Adipose tissue (tissue), 3 donors: ENCODE results near the gene CAVIN2. TPM values are rescaled to one million over a fixed set of nuclear protein-coding genes. Genes with fewer than 3 reads are reported as not detected.

ENCODE experiments used
- H3K27ac ChIP-seq: one replicate; pipeline ENCODE4 v1.5.1; 2013; ENCODE audit warnings: low read depth, low read length
- WGBS, 3 donors: extraction: QIAGEN DNeasy Blood & Tissue Kit; methylation state at CpG; one replicate each; pipeline ENCODE4 v1.1.7; 2013; 5-methylcytosine and 5-hydroxymethylcytosine counted together
- polyA plus RNA-seq, 3 donors: library from polyadenylated mRNA; stranded (reverse); fragments of 200-250 nt; gene quantifications; one replicate each; pipeline ENCODE4 v1.2.3, GENCODE V29; 2013
- donor health status: healthy with polysubstance abuse.
- donor health status: Bipolar disorder and iron deficiency.
- donor health status: healthy.

Gene CAVIN2
- polyA plus RNA-seq, 3 donors: 11.5 to 50.2 (median 47.9) TPM

GRCh38 chr2:191847764-191848163, 876 bp upstream of the CAVIN2 start:
- no peak overlapping the region for H3K27ac ChIP-seq
- 31 to 57% (median 37%) methylated on average over 4 of the region's 4 CpGs for WGBS, 3 donors

- 20 to 46% (median 26%) methylated on average over 11 of the region's 11 CpGs for WGBS, 3 donors
- H3K27ac ChIP-seq: peak overlapping the region; percentile 15
Measured at GRCh38 chr2:191845876-191846514, 893 bp downstream of the CAVIN2 start.

GRCh38 chr2:191845248-191845715, 1.6 kb downstream of the CAVIN2 start:
- no peak overlapping the region for H3K27ac ChIP-seq
- WGBS, 3 donors: 6 to 58% (median 14%) methylated on average over 9 of the region's 9 CpGs

- 15 to 53% (median 20%) methylated on average over 1 of the region's 1 CpG for WGBS, 3 donors
- no peak overlapping the region for H3K27ac ChIP-seq
Measured at GRCh38 chr2:191844706-191845105, 2.2 kb downstream of the CAVIN2 start.

GRCh38 chr2:191840921-191841320, 6.0 kb downstream of the CAVIN2 start:
- H3K27ac ChIP-seq: no peak overlapping the region
- 59 to 63% (median 62%) methylated on average over 2 of the region's 2 CpGs for WGBS, 3 donors

GRCh38 chr2:191839918-191840804, 6.7 kb downstream of the CAVIN2 start:
- WGBS, 3 donors: 33 to 56% (median 53%) methylated on average over 7 of the region's 7 CpGs
- no peak overlapping the region for H3K27ac ChIP-seq

- no peak overlapping the region for H3K27ac ChIP-seq
- WGBS, 3 donors: 82 to 91% (median 86%) methylated on average over 4 of the region's 4 CpGs
Measured at GRCh38 chr2:191838526-191838925, 8.4 kb downstream of the CAVIN2 start.

- H3K27ac ChIP-seq: no peak overlapping the region
- whole genome bisulfite sequencing, 3 donors: 40 to 68% (median 41%) methylated on average over 9 of the region's 9 CpGs
Measured at GRCh38 chr2:191836853-191837769, 9.8 kb downstream of the CAVIN2 start.

- H3K27ac ChIP-seq: no peak overlapping the region
- 66 to 77% (median 69%) methylated on average over 11 of the region's 11 CpGs for WGBS, 3 donors
Measured at GRCh38 chr2:191836471-191836852, 10.4 kb downstream of the CAVIN2 start.

- 91 to 92% (median 91%) methylated on average over 28 of the region's 28 CpGs for WGBS, 3 donors
- no peak overlapping the region for H3K27ac ChIP-seq
Measured at GRCh38 chr2:191835539-191836350, 11.1 kb downstream of the CAVIN2 start.

- no peak overlapping the region for H3K27ac ChIP-seq
- 86 to 90% (median 87%) methylated on average over 5 of the region's 5 CpGs for WGBS, 3 donors
Measured at GRCh38 chr2:191835100-191835499, 11.8 kb downstream of the CAVIN2 start.

GRCh38 chr2:191833356-191833755, 13.5 kb downstream of the CAVIN2 start:
- WGBS, 3 donors: 89 to 95% (median 92%) methylated on average over 4 of the region's 4 CpGs
- H3K27ac ChIP-seq: no peak overlapping the region

GRCh38 chr2:191832668-191833067, 14.2 kb downstream of the CAVIN2 start:
- H3K27ac ChIP-seq: no peak overlapping the region

- WGBS, 3 donors: 41 to 86% (median 55%) methylated on average over 1 of the region's 1 CpG
- H3K27ac ChIP-seq: no peak overlapping the region
Measured at GRCh38 chr2:191831410-191831994, 15.4 kb downstream of the CAVIN2 start.

- no peak overlapping the region for H3K27ac ChIP-seq
- 91 to 96% (median 93%) methylated on average over 2 of the region's 2 CpGs for WGBS, 3 donors
Measured at GRCh38 chr2:191824398-191824797, 22.5 kb downstream of the CAVIN2 start.

- no peak overlapping the region for H3K27ac ChIP-seq
- 74 to 90% (median 85%) methylated on average over 1 of the region's 1 CpG for WGBS, 3 donors
Measured at GRCh38 chr2:191821078-191821477, 25.8 kb downstream of the CAVIN2 start.

- H3K27ac ChIP-seq: no peak overlapping the region
- WGBS, 3 donors: 48 to 67% (median 49%) methylated on average over 7 of the region's 7 CpGs
Measured at GRCh38 chr2:191818725-191819350, 28.1 kb downstream of the CAVIN2 start.
